GM12892 (cell line): Measurements from ENCODE around the gene SAMD4A.

ENCODE experiments used
- POLR2AphosphoS5 ChIP-seq: IDR thresholded peaks from 2 replicates; pipeline ENCODE4 v1.6.1; 2011; ENCODE audit warnings: low read depth, low read length, control low read depth
- TAF1 ChIP-seq: IDR thresholded peaks from 2 replicates; pipeline ENCODE4 v1.6.1; 2011; ENCODE audit warnings: low read depth, mild to moderate bottlenecking, control low read depth, low read length, borderline replicate concordance

GRCh38 chr14:54606178-54606577 is 39.2 kb downstream of the SAMD4A start:
- TF ChIP-seq TAF1 (no peak), POLR2AphosphoS5 (no peak)
